HL-60 (cell line): ENCODE measurements around the gene GOLGA6A.
"Not testable (repeated sequence)": the region's sequence is repeated elsewhere in the genome, so short reads cannot be mapped to it uniquely, and the experiment has no call there.

ENCODE experiments used
- GABPA ChIP-seq: IDR thresholded peaks from 2 replicates; pipeline ENCODE4 v1.6.1; 2012; ENCODE audit warnings: low read depth
- POLR2AphosphoS5 ChIP-seq: IDR thresholded peaks from 2 replicates; pipeline ENCODE4 v1.6.1; 2012; ENCODE audit warnings: low read depth
- TF ChIP-seq, protein P1 (sequence below): IDR thresholded peaks from 2 replicates; pipeline ENCODE4 v1.6.1; 2012; ENCODE audit warnings: low read depth; ENCODE audit not compliant: insufficient replicate concordance
- TF ChIP-seq, protein P2 (sequence below): IDR thresholded peaks from one replicate; pipeline ENCODE4 v1.5.1; 2011; ENCODE audit warnings: low read length, control low read depth, inconsistent platforms; ENCODE audit not compliant: insufficient read depth

DNA sequence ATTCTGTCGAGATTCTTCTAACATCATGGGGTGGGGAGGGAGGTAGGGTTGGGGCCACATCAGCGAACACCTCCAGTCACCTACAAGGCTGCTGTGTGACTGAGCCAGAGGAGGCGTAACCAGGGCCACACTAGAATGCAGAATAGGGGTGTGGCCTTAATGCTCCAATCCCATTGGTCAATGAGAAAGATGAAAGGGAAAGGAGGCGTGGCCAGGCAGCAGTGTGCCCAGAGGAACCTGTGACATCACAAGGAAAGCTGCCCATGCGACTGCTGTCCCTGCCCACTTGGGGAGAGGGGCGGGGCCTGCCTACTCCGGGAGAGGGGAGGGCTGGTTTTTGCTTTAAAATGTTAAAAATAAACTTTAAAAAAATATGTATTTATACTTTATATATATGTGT lies at the start of gene GOLGA6A:
- TF ChIP-seq, protein P1, sequence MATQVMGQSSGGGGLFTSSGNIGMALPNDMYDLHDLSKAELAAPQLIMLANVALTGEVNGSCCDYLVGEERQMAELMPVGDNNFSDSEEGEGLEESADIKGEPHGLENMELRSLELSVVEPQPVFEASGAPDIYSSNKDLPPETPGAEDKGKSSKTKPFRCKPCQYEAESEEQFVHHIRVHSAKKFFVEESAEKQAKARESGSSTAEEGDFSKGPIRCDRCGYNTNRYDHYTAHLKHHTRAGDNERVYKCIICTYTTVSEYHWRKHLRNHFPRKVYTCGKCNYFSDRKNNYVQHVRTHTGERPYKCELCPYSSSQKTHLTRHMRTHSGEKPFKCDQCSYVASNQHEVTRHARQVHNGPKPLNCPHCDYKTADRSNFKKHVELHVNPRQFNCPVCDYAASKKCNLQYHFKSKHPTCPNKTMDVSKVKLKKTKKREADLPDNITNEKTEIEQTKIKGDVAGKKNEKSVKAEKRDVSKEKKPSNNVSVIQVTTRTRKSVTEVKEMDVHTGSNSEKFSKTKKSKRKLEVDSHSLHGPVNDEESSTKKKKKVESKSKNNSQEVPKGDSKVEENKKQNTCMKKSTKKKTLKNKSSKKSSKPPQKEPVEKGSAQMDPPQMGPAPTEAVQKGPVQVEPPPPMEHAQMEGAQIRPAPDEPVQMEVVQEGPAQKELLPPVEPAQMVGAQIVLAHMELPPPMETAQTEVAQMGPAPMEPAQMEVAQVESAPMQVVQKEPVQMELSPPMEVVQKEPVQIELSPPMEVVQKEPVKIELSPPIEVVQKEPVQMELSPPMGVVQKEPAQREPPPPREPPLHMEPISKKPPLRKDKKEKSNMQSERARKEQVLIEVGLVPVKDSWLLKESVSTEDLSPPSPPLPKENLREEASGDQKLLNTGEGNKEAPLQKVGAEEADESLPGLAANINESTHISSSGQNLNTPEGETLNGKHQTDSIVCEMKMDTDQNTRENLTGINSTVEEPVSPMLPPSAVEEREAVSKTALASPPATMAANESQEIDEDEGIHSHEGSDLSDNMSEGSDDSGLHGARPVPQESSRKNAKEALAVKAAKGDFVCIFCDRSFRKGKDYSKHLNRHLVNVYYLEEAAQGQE: not testable (repeated sequence)
- TF ChIP-seq, protein P2, sequence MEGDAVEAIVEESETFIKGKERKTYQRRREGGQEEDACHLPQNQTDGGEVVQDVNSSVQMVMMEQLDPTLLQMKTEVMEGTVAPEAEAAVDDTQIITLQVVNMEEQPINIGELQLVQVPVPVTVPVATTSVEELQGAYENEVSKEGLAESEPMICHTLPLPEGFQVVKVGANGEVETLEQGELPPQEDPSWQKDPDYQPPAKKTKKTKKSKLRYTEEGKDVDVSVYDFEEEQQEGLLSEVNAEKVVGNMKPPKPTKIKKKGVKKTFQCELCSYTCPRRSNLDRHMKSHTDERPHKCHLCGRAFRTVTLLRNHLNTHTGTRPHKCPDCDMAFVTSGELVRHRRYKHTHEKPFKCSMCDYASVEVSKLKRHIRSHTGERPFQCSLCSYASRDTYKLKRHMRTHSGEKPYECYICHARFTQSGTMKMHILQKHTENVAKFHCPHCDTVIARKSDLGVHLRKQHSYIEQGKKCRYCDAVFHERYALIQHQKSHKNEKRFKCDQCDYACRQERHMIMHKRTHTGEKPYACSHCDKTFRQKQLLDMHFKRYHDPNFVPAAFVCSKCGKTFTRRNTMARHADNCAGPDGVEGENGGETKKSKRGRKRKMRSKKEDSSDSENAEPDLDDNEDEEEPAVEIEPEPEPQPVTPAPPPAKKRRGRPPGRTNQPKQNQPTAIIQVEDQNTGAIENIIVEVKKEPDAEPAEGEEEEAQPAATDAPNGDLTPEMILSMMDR: not testable (repeated sequence)
- not testable (repeated sequence) for TF ChIP-seq POLR2AphosphoS5, GABPA
